Suppressor macrophage treated with lipopolysaccharide for 4 hours (primary cell): Measurements from ENCODE around the gene TBC1D21.
"Not testable (repeated sequence)": the region's sequence is repeated elsewhere in the genome, so short reads cannot be mapped to it uniquely, and the experiment has no call there.

Experiments used
- DNase-seq: peaks from one replicate; pipeline ENCODE4 v3.0.0-alpha.2; 2020

TBC1D21 gene

DNA sequence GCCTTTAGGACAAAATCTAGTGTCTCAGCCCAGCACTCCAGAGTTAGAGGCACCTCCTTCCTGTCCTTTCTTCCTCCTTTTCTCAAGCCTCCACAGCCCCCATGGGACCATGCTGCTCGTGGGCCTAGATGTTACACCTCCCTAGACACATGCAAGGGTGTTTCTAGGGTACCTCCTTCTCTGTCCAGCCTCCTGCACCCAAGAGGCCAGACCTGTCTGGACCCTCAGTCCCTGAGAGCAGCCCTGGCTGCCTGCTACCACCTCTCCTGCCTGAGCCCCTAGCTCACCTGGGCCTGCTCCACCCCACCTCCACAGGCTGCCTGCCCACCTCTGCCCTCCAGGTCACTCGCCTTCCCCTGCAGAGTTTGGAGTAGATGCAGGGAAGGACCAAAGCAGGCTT, 58.1 kb downstream of the TBC1D21 start:
- no peak for DNase-seq

DNA sequence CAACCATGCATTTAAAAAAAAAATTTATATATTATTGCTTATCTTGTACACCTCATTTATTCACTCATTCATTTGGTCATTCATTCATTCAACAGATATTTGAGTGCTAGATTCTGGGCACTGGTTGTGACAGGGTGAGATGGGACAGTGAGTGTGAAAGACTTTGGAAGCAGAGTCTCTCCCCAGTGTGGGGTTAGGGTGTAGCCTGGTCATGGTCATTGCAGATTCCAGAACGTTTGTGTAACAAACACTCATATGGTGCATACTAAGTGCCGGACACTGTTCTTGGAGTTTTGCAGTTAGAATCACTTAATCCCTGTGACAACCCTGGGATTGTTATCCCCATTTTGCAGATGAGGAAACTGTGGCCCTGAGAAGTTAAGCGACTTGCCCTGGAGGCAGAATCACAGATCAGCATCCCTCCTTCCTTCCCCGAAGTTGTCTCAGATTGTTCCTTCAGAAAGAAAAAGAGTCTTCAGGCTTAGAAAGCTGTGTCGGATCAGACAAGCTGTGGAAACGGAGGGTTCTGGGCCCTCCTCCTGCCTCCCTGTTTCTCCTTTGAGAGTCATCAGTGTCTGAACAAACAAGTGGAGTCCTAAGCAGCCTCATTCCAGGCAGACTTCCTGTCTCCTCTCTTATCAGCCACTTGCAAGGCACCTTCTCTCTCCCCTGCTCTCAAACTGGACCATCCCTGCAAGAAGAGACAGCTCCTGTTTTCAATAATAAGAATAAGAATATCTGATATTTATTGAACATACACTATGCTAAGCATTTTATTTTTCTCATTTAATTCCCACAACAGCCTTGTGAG, 59.2 kb downstream of the TBC1D21 start:
- no peak for DNase-seq

DNA sequence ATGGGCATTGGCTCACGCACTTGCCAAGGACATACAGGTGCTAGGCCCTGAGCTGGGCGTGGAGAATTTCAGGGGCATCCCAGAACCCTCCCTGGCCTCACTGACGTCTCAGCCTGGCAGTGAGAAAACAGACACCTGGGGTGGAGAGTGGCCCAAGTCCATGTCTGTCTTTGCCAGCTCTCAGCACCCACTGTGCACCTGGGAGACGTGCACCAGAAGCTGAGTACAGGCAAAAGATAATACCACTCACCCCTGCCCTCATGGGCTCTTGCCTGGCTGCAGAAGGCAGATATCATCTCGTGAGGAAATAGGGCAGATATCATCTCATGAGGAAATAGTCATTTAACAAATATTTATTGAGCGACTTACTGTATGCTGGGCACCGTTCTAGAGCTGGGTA, 60.9 kb downstream of the TBC1D21 start:
- no peak for DNase-seq

DNA sequence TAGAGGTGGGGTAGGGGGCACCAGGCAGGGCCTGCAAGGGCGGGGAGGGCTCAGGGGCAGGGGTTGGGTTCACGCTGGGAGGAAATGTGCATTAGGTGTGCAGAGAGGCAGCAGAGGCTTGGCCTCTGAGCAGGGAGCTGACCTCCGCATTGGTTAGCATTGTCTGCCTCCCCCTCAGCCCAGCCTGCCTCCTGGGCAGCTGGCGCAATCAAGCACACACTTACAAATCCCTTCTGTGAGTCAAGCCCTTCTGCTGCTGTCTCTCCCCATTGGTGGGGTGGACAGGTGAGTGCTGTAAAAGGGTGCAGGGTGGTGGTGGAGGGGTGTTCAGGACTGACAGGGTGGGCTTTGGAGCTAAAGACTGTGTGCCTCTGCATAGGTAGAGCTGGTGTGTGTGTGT, 62.2 kb downstream of the TBC1D21 start:
- no peak for DNase-seq

DNA sequence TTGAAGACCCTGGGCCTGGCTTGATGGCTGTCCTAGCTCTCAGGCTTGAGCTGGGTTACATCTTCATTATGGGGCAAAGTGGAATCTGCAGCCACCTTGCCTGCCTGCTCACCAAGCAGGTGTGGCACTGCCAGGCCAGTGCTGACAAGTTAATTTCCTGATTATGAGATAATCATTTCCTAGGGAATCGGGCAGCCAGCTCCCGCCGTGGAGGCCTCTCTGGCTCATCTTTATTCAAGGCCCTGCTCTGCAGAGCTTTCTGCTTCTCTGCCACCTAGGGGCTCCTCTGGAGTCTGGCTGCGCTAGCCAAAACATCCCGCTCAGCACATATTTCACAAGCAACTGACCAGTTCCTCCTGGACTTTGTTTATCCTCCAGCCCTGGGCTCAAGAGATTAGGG, 62.8 kb downstream of the TBC1D21 start:
- DNase-seq: no peak

DNA sequence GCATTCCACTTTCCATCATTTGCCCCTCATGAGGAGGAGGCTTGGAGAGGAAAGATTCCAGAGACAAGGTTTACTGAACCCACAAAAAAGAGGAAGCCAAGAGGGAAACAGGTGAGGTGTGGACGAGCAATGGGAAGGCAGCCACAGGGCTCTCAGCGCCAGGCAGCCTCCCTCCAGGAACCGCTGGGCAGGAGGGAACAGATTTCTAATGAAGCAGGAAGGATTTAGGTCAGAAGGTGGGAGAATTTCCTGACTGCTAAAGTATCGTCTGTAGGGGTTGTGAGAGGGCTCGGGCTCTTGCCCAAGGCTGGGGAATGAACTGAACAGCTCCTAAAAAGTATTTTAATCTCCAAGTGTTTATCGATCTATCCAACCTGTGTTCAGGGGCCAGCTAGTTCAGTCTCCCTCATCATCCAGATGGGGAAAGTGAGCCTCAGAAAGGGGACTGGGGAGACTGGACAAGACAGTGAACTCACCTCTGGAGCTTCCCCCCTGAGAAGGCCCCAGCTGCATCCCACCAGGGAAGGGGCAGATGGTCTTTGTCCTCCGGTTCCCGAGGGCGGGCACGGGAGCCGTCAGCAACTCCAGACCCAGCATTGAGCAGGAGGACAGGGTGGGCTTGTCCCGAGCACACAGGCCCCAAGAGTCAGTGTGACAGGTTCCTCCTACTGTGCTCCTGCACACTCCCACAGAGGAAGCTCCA, 63.4 kb downstream of the TBC1D21 start:
- DNase-seq: no peak

DNA sequence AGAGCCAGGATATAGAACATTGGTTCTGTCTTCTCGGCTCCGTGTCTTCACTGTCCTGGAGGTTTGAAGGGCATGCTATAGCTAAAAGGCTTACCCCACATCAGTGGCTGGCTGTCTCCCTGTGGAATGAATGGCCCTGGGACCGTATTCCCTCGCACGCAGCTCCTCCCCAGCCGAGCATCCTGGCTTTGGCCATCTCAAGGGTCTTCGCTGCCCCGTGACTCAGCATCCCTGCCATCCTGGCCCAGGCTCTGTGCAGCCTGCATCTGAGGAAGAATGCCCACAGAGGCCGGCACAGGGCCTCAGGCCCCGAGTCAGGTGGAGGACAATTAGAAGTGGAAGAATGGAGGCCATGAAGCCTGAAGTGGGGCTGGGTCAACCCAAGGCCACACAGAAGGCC, 63.9 kb downstream of the TBC1D21 start:
- DNase-seq: no peak

DNA sequence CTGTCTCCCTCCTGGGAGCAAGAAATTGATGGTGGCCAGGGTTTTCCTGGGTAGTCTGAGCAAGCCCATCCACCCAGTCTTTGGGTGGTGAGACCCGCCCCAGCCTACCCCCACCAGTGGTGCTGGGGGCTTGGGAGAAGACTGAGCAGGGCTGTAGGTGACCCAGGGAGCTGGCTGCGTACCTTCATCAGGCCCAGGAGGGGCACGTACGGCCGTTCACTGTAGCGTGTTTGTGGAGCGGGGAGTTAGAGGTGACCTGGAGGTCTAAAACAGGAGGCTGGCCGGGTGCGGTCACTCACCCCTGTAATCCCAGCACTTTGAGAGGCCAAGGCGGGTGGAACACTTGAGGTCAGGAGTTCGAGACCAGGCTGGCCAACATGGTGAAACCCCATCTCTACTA, 64.4 kb downstream of the TBC1D21 start:
- DNase-seq: no peak

DNA sequence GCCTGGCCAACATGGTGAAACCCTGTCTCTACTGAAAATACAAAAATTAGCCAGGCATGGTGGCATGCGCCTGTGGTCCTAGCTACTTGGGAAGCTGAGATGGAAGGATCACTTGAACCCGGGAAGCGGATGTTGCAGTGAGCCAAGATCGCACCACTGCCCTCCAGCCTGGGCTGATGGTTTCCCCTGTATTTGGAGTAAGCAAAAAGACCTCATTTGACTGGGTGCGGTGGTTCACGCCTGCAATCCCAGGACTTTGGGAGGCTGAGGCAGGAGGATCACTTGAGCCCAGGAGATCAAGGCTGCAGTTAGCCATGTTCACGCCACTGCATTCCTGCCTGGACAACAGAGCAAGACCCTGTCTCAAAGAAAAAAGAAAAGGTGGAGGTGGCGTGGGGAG, 65.2 kb downstream of the TBC1D21 start:
- not testable (repeated sequence) for DNase-seq
